AG04449 (cell line): Measurements from ENCODE around the gene PCSK2.

Experiments
- CTCF ChIA-PET: fragments of 350-600 bp; formaldehyde crosslinking; extraction: SDS; loops from one replicate; lab custom pipeline; 2021; ENCODE audit warnings: antibody characterized with exemption; lab: Yijun Ruan, JAX
- POLR2A ChIA-PET: fragments of 400-600, 350-600 bp; formaldehyde crosslinking; extraction: SDS; loops from one replicate; lab custom pipeline; 2020; ENCODE audit warnings: antibody characterized with exemption, inconsistent platforms; lab: Yijun Ruan, JAX
- DNase-seq: peaks from one replicate; pipeline ENCODE4 v3.0.0-alpha.2; 2010; ENCODE audit warnings: low read depth, low spot score
- H3K4me3 ChIP-seq: 2 replicates; pipeline ENCODE4 v1.5.1; 2011; ENCODE audit warnings: low read depth, mild to moderate bottlenecking, control low read depth, low read length
- CTCF ChIP-seq: IDR thresholded peaks from one replicate; pipeline ENCODE4 v1.5.1; 2011; ENCODE audit warnings: mild to moderate bottlenecking, moderate library complexity, low read length, control low read depth, inconsistent platforms; ENCODE audit not compliant: insufficient read depth; ENCODE audit errors: missing control alignments

Gene PCSK2

GRCh38 chr20:17490501-17490900 lies 263.7 kb downstream of the PCSK2 start:
- TF ChIP-seq CTCF = no peak
- CTCF ChIA-PET = no interaction called here
- H3K4me3 ChIP-seq = no peak overlapping the region
- POLR2A ChIA-PET = no interaction called here
- DNase-seq = no peak

GRCh38 chr20:17491041-17491440 lies 264.2 kb downstream of the PCSK2 start:
- H3K4me3 ChIP-seq = no peak overlapping the region
- TF ChIP-seq CTCF = no peak
- DNase-seq = no peak
- ChIA-PET POLR2A (no interaction called here), CTCF (no interaction called here)

DNA sequence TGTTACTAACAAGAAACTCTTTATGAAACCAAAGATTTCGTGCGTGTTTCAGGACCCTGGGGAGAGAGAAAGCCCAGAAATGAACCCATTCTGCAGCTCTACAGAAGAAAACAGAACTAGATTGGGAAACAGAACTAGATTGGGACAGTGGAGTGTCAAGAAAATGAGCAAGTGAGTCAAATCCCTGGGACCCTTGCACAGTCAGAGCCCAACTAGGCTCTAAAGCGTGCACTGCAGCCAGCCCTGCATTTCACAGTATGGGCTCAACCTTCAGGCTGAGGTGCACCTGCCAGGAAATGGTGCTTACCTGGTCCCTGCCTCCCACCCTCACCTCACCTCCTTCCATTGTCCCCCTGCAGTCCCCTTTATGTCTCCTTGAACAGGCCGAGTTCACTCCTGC lies 264.6 kb downstream of the PCSK2 start:
- no peak for TF ChIP-seq CTCF
- H3K4me3 ChIP-seq = no peak overlapping the region
- POLR2A ChIA-PET = no interaction called here
- CTCF ChIA-PET = interaction anchor here (1.6 kb wide), 1 partner anchor 14 kb away, joined by 8 read pairs; no protein-coding TSS in a partner anchor
- no peak for DNase-seq

DNA sequence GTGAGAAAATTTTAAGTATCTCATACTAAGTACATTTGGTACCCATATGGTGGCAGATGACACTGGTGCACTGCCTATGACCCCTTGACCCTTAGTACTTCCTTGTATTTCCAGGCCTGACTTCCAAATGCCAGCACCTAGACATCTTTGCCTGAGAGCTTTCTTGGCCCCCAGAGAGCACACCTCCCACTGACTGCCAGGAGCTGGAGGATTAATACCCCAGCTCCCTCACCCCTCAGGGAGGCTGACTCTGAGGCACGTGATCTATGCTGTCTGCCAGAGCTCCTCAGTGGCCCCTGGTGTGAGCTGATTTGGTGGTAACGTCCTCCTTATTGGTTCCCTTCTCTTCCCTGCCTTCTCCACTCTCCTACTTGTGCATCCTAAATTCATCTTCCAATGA lies 266.3 kb downstream of the PCSK2 start:
- no peak for TF ChIP-seq CTCF
- POLR2A ChIA-PET = no interaction called here
- DNase-seq = no peak
- H3K4me3 ChIP-seq = no peak overlapping the region
- CTCF ChIA-PET = interaction anchor here (1.6 kb wide), 1 partner anchor 12 kb away, joined by 8 read pairs; no protein-coding TSS in a partner anchor

- no peak for DNase-seq
- TF ChIP-seq CTCF = no peak
- CTCF ChIA-PET = interaction anchor here (1.1 to 1.4 kb wide), 2 partner anchors 10 to 11 kb away, joined by 4 to 5 read pairs; no protein-coding TSS in a partner anchor
Measured at GRCh38 chr20:17494201-17494600, 267.4 kb downstream of the PCSK2 start.

GRCh38 chr20:17495826-17496225 lies 269.0 kb downstream of the PCSK2 start:
- DNase-seq = no peak
- CTCF ChIA-PET = interaction anchor here (0.7 to 1.2 kb wide), 2 partner anchors 9 to 674 kb away, joined by 3 read pairs; no protein-coding TSS in a partner anchor
- no peak overlapping the region for H3K4me3 ChIP-seq
- POLR2A ChIA-PET = no interaction called here
- TF ChIP-seq CTCF = no peak

More at GRCh38 chr20:17494201-17494600, 267.4 kb downstream of the PCSK2 start:
- H3K4me3 ChIP-seq = no peak overlapping the region
- POLR2A ChIA-PET = no interaction called here
